Measurements from ENCODE around the gene ZNF549.
A peak's percentile ranks its signal among the peaks of the same experiment; 100 is the strongest.

Gene ZNF549

GRCh38 chr19:57527136-57527881 lies at the start of gene ZNF549 (continued):
- no peak for TF ChIP-seq AEBP2 (tag by site-specific recombination; IDR thresholded peaks at IDR 0.05; ENCODE audit: borderline replicate concordance)
- no peak for TF ChIP-seq ZNF146 (tag by site-specific recombination; IDR thresholded peaks at IDR 0.05)
- TF ChIP-seq ZNF423 (tag by site-specific recombination; IDR thresholded peaks at IDR 0.05): no peak
- TF ChIP-seq ZNF654 (tag by site-specific recombination; IDR thresholded peaks at IDR 0.05; ENCODE audit: low read depth): no peak
- no peak for TF ChIP-seq ZNF514 (tag by site-specific recombination; IDR thresholded peaks at IDR 0.05)
- peak; percentile 97 for TF ChIP-seq ZNF561 (tag by site-specific recombination; IDR thresholded peaks at IDR 0.05; ENCODE audit: borderline replicate concordance)
- TF ChIP-seq SCRT2 (tag by site-specific recombination; IDR thresholded peaks at IDR 0.05): no peak
- TF ChIP-seq ZNF776 (tag by site-specific recombination; IDR thresholded peaks at IDR 0.05; ENCODE audit: borderline replicate concordance): no peak
- TF ChIP-seq ZNF221 (tag by site-specific recombination; IDR thresholded peaks at IDR 0.05; ENCODE audit: borderline replicate concordance): no peak
- TF ChIP-seq ZBTB49 (tag by site-specific recombination; IDR thresholded peaks at IDR 0.05; ENCODE audit: low read depth): no peak
- no peak for TF ChIP-seq ZNF341 (tag by site-specific recombination; IDR thresholded peaks at IDR 0.05; ENCODE audit: low read depth)
- no peak for TF ChIP-seq ZNF529 (tag by site-specific recombination; IDR thresholded peaks at IDR 0.05; ENCODE audit: insufficient replicate concordance)
- TF ChIP-seq ZNF488 (tag by site-specific recombination; IDR thresholded peaks at IDR 0.05): no peak
- no peak for TF ChIP-seq ZNF138 (tag by site-specific recombination; IDR thresholded peaks at IDR 0.05; ENCODE audit: borderline replicate concordance)
- TF ChIP-seq ZNF280C (tag by site-specific recombination; IDR thresholded peaks at IDR 0.05): no peak
- no peak for TF ChIP-seq SALL2 (tag by site-specific recombination; IDR thresholded peaks at IDR 0.05; ENCODE audit: borderline replicate concordance)
- TF ChIP-seq BCL11B (tag by site-specific recombination; IDR thresholded peaks at IDR 0.05; ENCODE audit: low read depth): no peak
- peak; percentile 99 for TF ChIP-seq ZNF335 (tag by site-specific recombination; conservative IDR thresholded peaks at IDR 0.05)
- no peak for TF ChIP-seq ZBTB44 (tag by site-specific recombination; IDR thresholded peaks at IDR 0.05)
- no peak for TF ChIP-seq ZNF704 (tag by site-specific recombination; IDR thresholded peaks at IDR 0.05)
- no peak for TF ChIP-seq ZNF184 (tag by site-specific recombination; IDR thresholded peaks at IDR 0.05)
- no peak for TF ChIP-seq ZNF670 (tag by site-specific recombination; IDR thresholded peaks at IDR 0.05; ENCODE audit: low read depth)
- peak; percentile 87 for TF ChIP-seq ZNF449 (tag by site-specific recombination; IDR thresholded peaks at IDR 0.05)
- peak; percentile 13; the same call in 1 of the 2 replicates for TF ChIP-seq ZNF302 (tag by site-specific recombination; IDR thresholded peaks at IDR 0.05; ENCODE audit: low read depth)
- peak; percentile 79 for TF ChIP-seq ZBTB26 (tag by site-specific recombination; optimal IDR thresholded peaks at IDR 0.05)
- TF ChIP-seq ZNF169 (tag by site-specific recombination; IDR thresholded peaks at IDR 0.05): no peak
